ENCODE results near the gene VAPB. TPM values are rescaled to one million over a fixed set of nuclear protein-coding genes. Genes with fewer than 3 reads are reported as not detected.

VAPB gene
- total RNA-seq, 1 donor from 2014 or later, result 11.1 TPM

DNA sequence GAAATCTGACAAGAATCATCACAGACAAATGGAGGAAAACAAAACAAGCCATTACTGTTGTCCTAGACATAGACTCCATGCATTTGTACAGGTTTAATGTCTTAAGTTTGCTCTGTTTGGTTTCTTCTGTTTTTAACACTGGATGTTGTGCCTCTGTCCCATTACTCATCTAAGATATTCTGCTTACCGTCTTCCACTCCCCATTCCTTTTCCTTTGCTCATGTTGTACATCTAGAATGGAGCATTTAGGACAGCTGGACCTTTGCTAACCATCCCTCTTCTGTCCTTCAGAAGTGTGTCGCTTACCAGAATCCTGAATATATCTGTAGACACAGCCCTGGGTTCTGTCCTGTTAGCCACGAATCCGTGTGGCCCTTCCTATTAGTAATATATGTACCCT, 44.3 kb upstream of the VAPB start:
- DNase-seq (ENCODE audit: low spot score in 2 of 2), result no peak
- Histone ChIP-seq H3K27ac (no peak overlapping the region), H3K4me3 (no peak overlapping the region), H3K9me3 (no peaks in the 10 kb centered on the region), H3K4me1 (no peaks in the 10 kb centered on the region), H3K36me3 (peaks cover 17 to 19% of the 10 kb centered on the region in 2 donors), H3K27me3 (no peaks in the 10 kb centered on the region)
- intact Hi-C loops (cut with DNase I), result no loop called here
- no peak for TF ChIP-seq CTCF (IDR thresholded peaks at IDR 0.05)

DNA sequence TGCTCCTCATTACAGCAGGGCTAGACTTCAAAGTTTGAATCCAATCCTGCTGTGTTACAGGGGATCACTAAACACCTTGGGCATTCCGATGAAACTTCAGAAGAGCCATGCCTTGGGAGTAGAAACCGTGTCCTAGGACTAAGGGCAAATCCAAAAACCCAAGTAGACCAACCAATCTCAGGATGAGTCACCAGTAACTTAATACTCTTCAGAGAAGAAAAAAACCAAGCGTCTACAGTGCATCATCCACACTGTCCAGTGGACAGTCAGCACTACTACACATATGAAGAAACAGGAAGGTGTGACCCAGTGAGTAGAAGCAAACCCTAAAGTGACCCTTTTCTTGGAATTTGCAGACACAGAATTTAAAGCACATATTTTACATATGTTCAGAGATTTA, 39.5 kb upstream of the VAPB start:
- Histone ChIP-seq H3K27ac (no peak overlapping the region), H3K36me3 (peaks cover 24 to 35% of the 10 kb centered on the region in 2 donors), H3K4me1 (no peaks in the 10 kb centered on the region), H3K27me3 (no peaks in the 10 kb centered on the region), H3K9me3 (no peaks in the 10 kb centered on the region), H3K4me3 (no peak overlapping the region)
- no peak for DNase-seq (ENCODE audit: low spot score in 2 of 2)
- intact Hi-C loops (cut with DNase I), result no loop called here
- no peak for TF ChIP-seq CTCF (IDR thresholded peaks at IDR 0.05)

DNA sequence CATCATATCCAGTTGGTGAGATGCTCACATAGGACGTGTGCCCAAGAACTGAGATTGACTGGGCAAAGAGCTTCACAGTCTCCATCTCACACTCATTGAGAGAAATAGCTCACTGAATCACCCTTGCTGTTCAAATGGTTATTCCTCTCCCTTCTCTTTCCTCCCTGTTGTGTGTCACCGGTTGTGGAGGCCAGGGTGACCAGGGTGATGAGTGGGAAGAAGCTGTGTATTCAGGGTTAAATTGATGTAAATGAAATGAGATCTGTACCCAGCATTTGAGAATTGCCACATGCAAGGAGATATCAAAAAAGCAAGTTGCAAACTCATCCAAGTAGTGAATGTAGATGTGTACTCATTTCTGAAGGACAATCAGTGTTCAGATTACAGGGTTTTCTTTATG, 36.6 kb upstream of the VAPB start:
- no peak for TF ChIP-seq CTCF (IDR thresholded peaks at IDR 0.05)
- H3K4me1 ChIP-seq, result no peaks in the 10 kb centered on the region
- no peak overlapping the region for H3K27ac ChIP-seq
- intact Hi-C loops (cut with DNase I), result no loop called here
- H3K9me3 ChIP-seq, result no peaks in the 10 kb centered on the region
- no peak for DNase-seq (ENCODE audit: low spot score in 2 of 2)
- H3K36me3 ChIP-seq, result peaks cover 20 to 43% of the 10 kb centered on the region in 2 donors
- no peak overlapping the region for H3K4me3 ChIP-seq
- H3K27me3 ChIP-seq, result no peaks in the 10 kb centered on the region

GRCh38 chr20:58359441-58359840, 29.6 kb upstream of the VAPB start:
- no peaks in the 10 kb centered on the region for H3K4me1 ChIP-seq
- DNase-seq (ENCODE audit: low spot score in 2 of 2), result no peak
- no peak overlapping the region for H3K27ac ChIP-seq
- peaks cover 22 to 51% of the 10 kb centered on the region in 2 donors for H3K36me3 ChIP-seq
- no peak for TF ChIP-seq CTCF (IDR thresholded peaks at IDR 0.05)
- no peaks in the 10 kb centered on the region for H3K9me3 ChIP-seq
- H3K4me3 ChIP-seq, result no peak overlapping the region
- intact Hi-C loops (cut with DNase I), result no loop called here
- no peaks in the 10 kb centered on the region for H3K27me3 ChIP-seq

- Histone ChIP-seq H3K4me1 (no peaks in the 10 kb centered on the region), H3K27ac (no peak overlapping the region), H3K36me3 (peaks cover 8 to 37% of the 10 kb centered on the region in 2 donors), H3K4me3 (no peak overlapping the region), H3K27me3 (no peaks in the 10 kb centered on the region), H3K9me3 (no peaks in the 10 kb centered on the region)
- intact Hi-C loops (cut with DNase I), result no loop called here
- no peak for TF ChIP-seq CTCF (IDR thresholded peaks at IDR 0.05)
- no peak for DNase-seq (ENCODE audit: low spot score in 2 of 2)
Measured at GRCh38 chr20:58360936-58361335, 28.1 kb upstream of the VAPB start.

All from ascending aorta (tissue), 2 donors.